GM06990 (cell line): ENCODE data around the gene RPL12.

Source experiments
- DNase-seq: peaks from one replicate; pipeline ENCODE4 v3.0.0-alpha.2; 2011; ENCODE audit not compliant: insufficient read length; ENCODE audit errors: extremely low read depth
- H3K27me3 ChIP-seq: replicated peaks from 2 replicates; pipeline ENCODE4 v1.6.0; 2011; ENCODE audit warnings: low read length; ENCODE audit not compliant: control insufficient read depth, insufficient read depth
- H3K36me3 ChIP-seq: 2 replicates; pipeline ENCODE4 v1.5.1; 2011; ENCODE audit warnings: low read length; ENCODE audit not compliant: control insufficient read depth, insufficient read depth
- H3K4me3 ChIP-seq: replicated peaks from 2 replicates; pipeline ENCODE4 v1.5.1; 2011; ENCODE audit warnings: low read depth, mild to moderate bottlenecking, control low read depth, low read length
- CTCF ChIP-seq: IDR thresholded peaks from 2 replicates; pipeline ENCODE4 v1.5.1; 2011; ENCODE audit warnings: low read length, control low read depth, mild to moderate bottlenecking, inconsistent platforms; ENCODE audit not compliant: insufficient read depth, poor library complexity, severe bottlenecking

Gene RPL12

GRCh38 chr9:127407492-127407843 is 43.7 kb downstream of the RPL12 start:
- Histone ChIP-seq H3K4me3 (no peak overlapping the region), H3K36me3 (peaks cover 1% of the 10 kb centered on the region), H3K27me3 (no peaks in the 10 kb centered on the region)
- DNase-seq: no peak
- no peak for TF ChIP-seq CTCF

- TF ChIP-seq CTCF: no peak
- no peak overlapping the region for H3K4me3 ChIP-seq
- H3K36me3 ChIP-seq: peaks cover 1% of the 10 kb centered on the region
- DNase-seq: no peak
- no peaks in the 10 kb centered on the region for H3K27me3 ChIP-seq
Measured at GRCh38 chr9:127406799-127407491, 44.3 kb downstream of the RPL12 start.

- Histone ChIP-seq H3K27me3 (no peaks in the 10 kb centered on the region), H3K4me3 (no peak overlapping the region), H3K36me3 (peaks cover 1% of the 10 kb centered on the region)
- TF ChIP-seq CTCF: no peak
- no peak for DNase-seq
Measured at GRCh38 chr9:127405344-127406125, 45.7 kb downstream of the RPL12 start.

- peaks cover 1% of the 10 kb centered on the region for H3K36me3 ChIP-seq
- no peaks in the 10 kb centered on the region for H3K27me3 ChIP-seq
- no peak for TF ChIP-seq CTCF
- H3K4me3 ChIP-seq: no peak overlapping the region
- no peak for DNase-seq
Measured at GRCh38 chr9:127404631-127405030, 46.6 kb downstream of the RPL12 start.

GRCh38 chr9:127403507-127404192 is 47.6 kb downstream of the RPL12 start:
- H3K36me3 ChIP-seq: peaks cover 1% of the 10 kb centered on the region

More at GRCh38 chr9:127403507-127404192, 47.6 kb downstream of the RPL12 start:
- Histone ChIP-seq H3K4me3 (no peak overlapping the region), H3K27me3 (no peaks in the 10 kb centered on the region)
- no peak for TF ChIP-seq CTCF
- DNase-seq: no peak
